MM.1S (cell line): ENCODE data around the gene LGMN.

Experiments
- EZH2 ChIP-seq: fragments of 300-600 bp; sonication (generic); optimal IDR thresholded peaks from 2 replicates; pipeline ENCODE3; 2017; ENCODE audit warnings: low read depth, mild to moderate bottlenecking, antibody characterized with exemption, low read length, mixed read lengths
- EZH2phosphoT487 ChIP-seq: fragments of 300-600 bp; sonication (generic); IDR thresholded peaks from 2 replicates; pipeline ENCODE4 v1.6.1; 2018; ENCODE audit warnings: antibody characterized with exemption, low read length
- TF ChIP-seq, protein P1 (sequence below): fragments of 300-600 bp; sonication (generic); IDR thresholded peaks from 2 replicates; pipeline ENCODE4 v1.5.1; 2016; ENCODE audit warnings: antibody characterized with exemption, low read length, mixed read lengths

- TF ChIP-seq, protein P1, sequence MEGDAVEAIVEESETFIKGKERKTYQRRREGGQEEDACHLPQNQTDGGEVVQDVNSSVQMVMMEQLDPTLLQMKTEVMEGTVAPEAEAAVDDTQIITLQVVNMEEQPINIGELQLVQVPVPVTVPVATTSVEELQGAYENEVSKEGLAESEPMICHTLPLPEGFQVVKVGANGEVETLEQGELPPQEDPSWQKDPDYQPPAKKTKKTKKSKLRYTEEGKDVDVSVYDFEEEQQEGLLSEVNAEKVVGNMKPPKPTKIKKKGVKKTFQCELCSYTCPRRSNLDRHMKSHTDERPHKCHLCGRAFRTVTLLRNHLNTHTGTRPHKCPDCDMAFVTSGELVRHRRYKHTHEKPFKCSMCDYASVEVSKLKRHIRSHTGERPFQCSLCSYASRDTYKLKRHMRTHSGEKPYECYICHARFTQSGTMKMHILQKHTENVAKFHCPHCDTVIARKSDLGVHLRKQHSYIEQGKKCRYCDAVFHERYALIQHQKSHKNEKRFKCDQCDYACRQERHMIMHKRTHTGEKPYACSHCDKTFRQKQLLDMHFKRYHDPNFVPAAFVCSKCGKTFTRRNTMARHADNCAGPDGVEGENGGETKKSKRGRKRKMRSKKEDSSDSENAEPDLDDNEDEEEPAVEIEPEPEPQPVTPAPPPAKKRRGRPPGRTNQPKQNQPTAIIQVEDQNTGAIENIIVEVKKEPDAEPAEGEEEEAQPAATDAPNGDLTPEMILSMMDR, result no peak
- TF ChIP-seq EZH2 (no peak), EZH2phosphoT487 (no peak)
These were observed 29.8 kb downstream of the LGMN start for GRCh38 chr14:92718664-92719063.
